ENCODE measurements around the gene MORN3.
"Not testable (repeated sequence)": the region's sequence is repeated elsewhere in the genome, so short reads cannot be mapped to it uniquely, and the experiment has no call there.

The MORN3 gene

DNA sequence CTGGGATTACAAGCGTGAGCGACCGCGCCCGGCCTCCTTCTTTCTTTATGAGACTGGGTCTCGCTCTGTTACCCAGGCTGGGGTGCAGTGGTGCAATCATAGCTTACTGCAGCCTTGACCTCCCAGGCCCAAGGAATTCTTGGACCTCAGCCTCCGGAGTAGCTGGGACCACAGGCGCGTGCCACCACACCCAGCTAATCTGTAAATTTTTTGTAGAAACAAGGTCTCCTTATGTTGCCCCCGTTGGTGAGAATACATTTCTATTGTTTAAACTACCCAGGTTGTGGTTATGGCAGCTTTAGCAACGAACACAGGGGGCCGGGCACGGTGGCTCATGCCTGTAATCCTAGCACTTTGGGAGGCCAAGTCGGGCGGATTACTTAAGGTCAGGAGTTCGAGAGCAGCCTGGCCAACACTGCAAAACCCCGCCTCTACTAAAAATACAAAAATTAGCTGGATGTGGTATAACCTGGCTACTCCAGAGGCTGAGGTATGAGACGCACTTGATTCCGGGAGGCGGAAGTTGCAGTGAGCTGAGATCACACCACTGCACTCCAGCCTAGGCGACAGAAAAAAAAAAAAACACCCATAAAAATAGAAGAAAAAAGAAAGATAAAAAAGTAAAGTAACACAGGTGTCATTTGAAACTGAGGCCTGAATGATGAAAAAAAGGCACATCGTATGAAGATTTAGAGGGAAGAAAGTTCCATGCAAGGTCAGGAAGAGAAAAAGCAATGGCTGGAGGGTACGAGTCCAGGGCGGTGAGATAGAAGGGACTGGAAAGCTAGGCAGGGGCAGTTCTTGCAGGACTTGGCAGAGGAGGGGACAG is 42.1 kb upstream of the MORN3 start:
- Histone ChIP-seq H3K27me3 (ENCODE audit: low read depth, low read length) (no peaks in the 10 kb centered on the region), H2AFZ (ENCODE audit: low read depth, low read length) (no peak overlapping the region), H3K27ac (ENCODE audit: low read length) (peak overlapping the region; percentile 23; the same call in 1 of the 2 replicates), H3K4me3 (ENCODE audit: low read length) (peak overlapping the region; percentile 89), H3K9ac (ENCODE audit: low read length) (peak overlapping the region; percentile 72), H3K4me2 (ENCODE audit: low read length) (peak overlapping the region; percentile 92), H4K20me1 (ENCODE audit: insufficient read depth, low read length) (no peaks in the 10 kb centered on the region), H3K79me2 (ENCODE audit: low read length) (peaks cover 27% of the 10 kb centered on the region), H3K9me3 (ENCODE audit: insufficient read depth, low read length) (no peaks in the 10 kb centered on the region), H3K4me1 (ENCODE audit: low read length) (peaks cover 41% of the 10 kb centered on the region), H3K36me3 (replicated peaks; ENCODE audit: low read depth, low read length) (peaks cover 5% of the 10 kb centered on the region)
- TF ChIP-seq EZH2phosphoT487 (IDR thresholded peaks at IDR 0.05; ENCODE audit: low read depth) = no peak
- TF ChIP-seq, protein P1, sequence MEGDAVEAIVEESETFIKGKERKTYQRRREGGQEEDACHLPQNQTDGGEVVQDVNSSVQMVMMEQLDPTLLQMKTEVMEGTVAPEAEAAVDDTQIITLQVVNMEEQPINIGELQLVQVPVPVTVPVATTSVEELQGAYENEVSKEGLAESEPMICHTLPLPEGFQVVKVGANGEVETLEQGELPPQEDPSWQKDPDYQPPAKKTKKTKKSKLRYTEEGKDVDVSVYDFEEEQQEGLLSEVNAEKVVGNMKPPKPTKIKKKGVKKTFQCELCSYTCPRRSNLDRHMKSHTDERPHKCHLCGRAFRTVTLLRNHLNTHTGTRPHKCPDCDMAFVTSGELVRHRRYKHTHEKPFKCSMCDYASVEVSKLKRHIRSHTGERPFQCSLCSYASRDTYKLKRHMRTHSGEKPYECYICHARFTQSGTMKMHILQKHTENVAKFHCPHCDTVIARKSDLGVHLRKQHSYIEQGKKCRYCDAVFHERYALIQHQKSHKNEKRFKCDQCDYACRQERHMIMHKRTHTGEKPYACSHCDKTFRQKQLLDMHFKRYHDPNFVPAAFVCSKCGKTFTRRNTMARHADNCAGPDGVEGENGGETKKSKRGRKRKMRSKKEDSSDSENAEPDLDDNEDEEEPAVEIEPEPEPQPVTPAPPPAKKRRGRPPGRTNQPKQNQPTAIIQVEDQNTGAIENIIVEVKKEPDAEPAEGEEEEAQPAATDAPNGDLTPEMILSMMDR (IDR thresholded peaks at IDR 0.05; ENCODE audit: low read depth, low read length) = no peak

DNA sequence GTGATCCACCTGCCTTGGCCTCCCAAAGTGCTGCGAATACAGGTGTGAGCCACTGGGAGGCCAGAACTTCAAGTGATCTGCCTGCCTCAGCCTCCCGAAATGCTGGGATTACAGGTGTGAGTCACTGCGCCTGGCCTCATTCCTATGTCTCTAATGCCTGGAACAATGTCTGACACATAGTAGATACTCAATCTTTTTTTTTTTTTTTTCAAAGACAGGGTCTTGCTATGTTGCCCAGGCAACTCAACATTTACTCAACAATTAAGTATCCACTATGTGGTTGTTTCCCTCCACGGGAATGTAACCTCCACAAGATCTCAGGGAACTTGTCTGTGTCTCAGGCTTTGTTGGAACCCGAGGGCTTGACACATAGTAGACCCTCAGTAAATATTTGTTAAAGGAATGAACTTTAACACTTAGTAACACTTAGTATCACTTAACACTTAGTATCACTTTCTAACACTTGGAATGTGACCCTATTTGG is 40.1 kb upstream of the MORN3 start:
- H3K79me2 ChIP-seq (ENCODE audit: low read length) = peaks cover 16% of the 10 kb centered on the region
- no peaks in the 10 kb centered on the region for H3K27me3 ChIP-seq (ENCODE audit: low read depth, low read length)
- H3K4me3 ChIP-seq (ENCODE audit: low read length) = no peak overlapping the region
- peak overlapping the region; percentile 68; the same call in 1 of the 2 replicates for H3K27ac ChIP-seq (ENCODE audit: low read length)
- H4K20me1 ChIP-seq (ENCODE audit: insufficient read depth, low read length) = no peaks in the 10 kb centered on the region
- no peaks in the 10 kb centered on the region for H3K36me3 ChIP-seq (replicated peaks; ENCODE audit: low read depth, low read length)
- TF ChIP-seq, protein P1 (IDR thresholded peaks at IDR 0.05; ENCODE audit: low read depth, low read length) = no peak
- no peak for TF ChIP-seq EZH2phosphoT487 (IDR thresholded peaks at IDR 0.05; ENCODE audit: low read depth)
- no peak overlapping the region for H3K4me2 ChIP-seq (ENCODE audit: low read length)
- H2AFZ ChIP-seq (ENCODE audit: low read depth, low read length) = no peak overlapping the region
- H3K9ac ChIP-seq (ENCODE audit: low read length) = no peak overlapping the region
- H3K9me3 ChIP-seq (ENCODE audit: insufficient read depth, low read length) = peaks cover 4% of the 10 kb centered on the region; the same call in 1 of the 2 replicates
- peaks cover 41% of the 10 kb centered on the region for H3K4me1 ChIP-seq (ENCODE audit: low read length)

DNA sequence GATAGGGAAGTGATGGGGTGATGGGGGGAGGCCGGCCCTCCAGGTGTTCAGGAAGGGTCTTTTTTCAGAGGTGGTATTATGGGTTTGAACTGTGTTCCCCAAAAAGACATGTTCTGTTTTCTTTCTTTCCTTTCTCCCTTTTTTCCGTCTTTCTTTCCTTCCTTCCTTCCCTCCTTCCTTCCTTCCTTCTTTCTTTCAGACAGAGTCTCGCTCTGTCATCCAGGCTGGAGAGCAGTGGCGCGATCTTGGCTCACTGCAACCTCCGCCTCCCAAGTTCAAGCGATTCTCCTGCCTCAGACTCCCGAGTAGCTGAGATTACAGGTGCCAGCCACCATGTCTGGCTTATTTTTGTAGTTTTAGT is 39.6 kb upstream of the MORN3 start:
- H3K36me3 ChIP-seq (replicated peaks; ENCODE audit: low read depth, low read length); H3K27me3 ChIP-seq (ENCODE audit: low read depth, low read length); H3K9ac ChIP-seq (ENCODE audit: low read length); H3K9me3 ChIP-seq (ENCODE audit: insufficient read depth, low read length); H3K4me3 ChIP-seq (ENCODE audit: low read length); H4K20me1 ChIP-seq (ENCODE audit: insufficient read depth, low read length); H2AFZ ChIP-seq (ENCODE audit: low read depth, low read length): not testable (repeated sequence)
- Histone ChIP-seq H3K4me2 (ENCODE audit: low read length) (peak overlapping the region; percentile 64), H3K4me1 (ENCODE audit: low read length) (peaks cover 40% of the 10 kb centered on the region), H3K79me2 (ENCODE audit: low read length) (peaks cover 14% of the 10 kb centered on the region), H3K27ac (ENCODE audit: low read length) (peak overlapping the region; percentile 68; the same call in 1 of the 2 replicates)

DNA sequence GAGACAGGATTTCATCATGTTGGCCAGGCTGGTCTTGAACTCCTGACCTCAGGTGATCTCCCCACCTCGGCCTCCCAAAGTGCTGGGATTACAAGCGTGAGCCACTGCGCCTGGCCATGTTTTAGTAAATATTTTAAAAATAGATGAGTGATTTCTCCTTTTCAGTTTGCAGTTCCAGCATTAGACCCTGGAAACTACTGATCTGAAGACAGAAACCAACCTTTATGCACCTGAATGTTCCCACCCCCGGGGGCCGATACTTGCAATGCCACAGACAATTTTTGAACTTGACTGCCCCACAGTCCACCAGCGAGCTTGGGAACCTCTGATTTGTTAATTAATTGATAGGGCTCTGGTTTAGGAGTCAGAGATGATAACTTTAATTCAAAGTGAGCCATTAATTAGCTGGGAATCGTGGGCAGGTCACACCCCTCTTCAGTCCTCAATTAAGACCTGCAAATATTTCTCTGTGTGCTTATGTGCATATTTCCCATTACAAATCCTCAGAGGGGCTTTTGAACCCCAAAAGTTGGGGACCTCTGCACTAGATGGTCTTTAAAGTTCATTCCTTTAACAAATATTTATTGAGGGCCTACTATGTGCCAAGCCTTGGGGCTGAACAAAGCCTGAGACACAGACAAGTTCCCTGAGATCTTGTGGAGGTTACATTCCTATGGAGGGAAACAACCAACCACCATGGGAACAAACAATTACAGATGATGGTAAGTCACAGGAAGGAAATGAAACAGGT is 39.0 kb upstream of the MORN3 start:
- Histone ChIP-seq H3K79me2 (ENCODE audit: low read length) (peaks cover 8% of the 10 kb centered on the region), H2AFZ (ENCODE audit: low read depth, low read length) (0 out of 2 replicates have a peak overlapping the region, but pooled peaks have one; percentile 18), H3K9ac (ENCODE audit: low read length) (peak overlapping the region; percentile 32; the same call in 1 of the 2 replicates), H4K20me1 (ENCODE audit: insufficient read depth, low read length) (no peaks in the 10 kb centered on the region), H3K4me1 (ENCODE audit: low read length) (peaks cover 35% of the 10 kb centered on the region), H3K4me3 (ENCODE audit: low read length) (peak overlapping the region; percentile 18; the same call in 1 of the 2 replicates), H3K27ac (ENCODE audit: low read length) (peak overlapping the region; percentile 68), H3K36me3 (replicated peaks; ENCODE audit: low read depth, low read length) (no peaks in the 10 kb centered on the region), H3K4me2 (ENCODE audit: low read length) (peak overlapping the region; percentile 64), H3K9me3 (ENCODE audit: insufficient read depth, low read length) (peaks cover 4% of the 10 kb centered on the region; the same call in 1 of the 2 replicates), H3K27me3 (ENCODE audit: low read depth, low read length) (no peaks in the 10 kb centered on the region)
- TF ChIP-seq, protein P1 (IDR thresholded peaks at IDR 0.05; ENCODE audit: low read depth, low read length) = no peak
- no peak for TF ChIP-seq EZH2phosphoT487 (IDR thresholded peaks at IDR 0.05; ENCODE audit: low read depth)

Data from OCI-LY3 (cell line).